Kidney (tissue), 14 donors: ENCODE data around the gene PRKD1. TPM values are rescaled to one million over a fixed set of nuclear protein-coding genes. Genes with fewer than 3 reads are reported as not detected.
A peak's percentile ranks its signal among the peaks of the same experiment; 100 is the strongest.

Experiments used
- DNase-seq, 5 donors: peaks; one replicate each; pipeline ENCODE4 v3.0.0-alpha.2; 2013 to 2020
- FAIRE-seq: peaks from 2 replicates; lab custom pipeline; 2012; peaks lifted over from hg19 to GRCh38; lab: Jason Lieb, UNC
- H3K27ac ChIP-seq, 2 donors: one replicate each; pipeline ENCODE4 v1.7.0; 2013; ENCODE audit warnings: low read depth in 2 of 2, low read length in 2 of 2, inconsistent platforms in 1 of 2
- H3K27me3 ChIP-seq: one replicate; pipeline ENCODE4 v1.7.1; 2013; ENCODE audit warnings: low read length, inconsistent platforms; ENCODE audit not compliant: control insufficient read depth, insufficient read depth
- H3K36me3 ChIP-seq, 3 donors: one replicate each; pipeline versions ENCODE4 v1.7.0 to v1.7.1; 2013; ENCODE audit warnings: low read length in 3 of 3, control low read depth in 1 of 3, inconsistent platforms in 1 of 3; ENCODE audit not compliant: insufficient read depth in 3 of 3, control insufficient read depth in 2 of 3
- H3K4me1 ChIP-seq, 3 donors: one replicate each; pipeline versions ENCODE4 v1.7.0 to v1.7.1; 2013; ENCODE audit warnings: low read length in 3 of 3, inconsistent platforms in 1 of 3, low read depth in 1 of 3; ENCODE audit not compliant: control insufficient read depth in 2 of 3, insufficient read depth in 2 of 3
- H3K4me3 ChIP-seq, 3 donors: one replicate each; pipeline versions ENCODE4 v1.7.0 to v1.8.1; 2013; ENCODE audit warnings: low read length in 3 of 3, control low read depth in 1 of 3, inconsistent platforms in 1 of 3
- H3K9ac ChIP-seq, 3 donors: one replicate each; pipeline versions ENCODE4 v1.7.0 to v1.7.1; 2013; ENCODE audit warnings: low read length in 3 of 3, control low read depth in 1 of 3, inconsistent platforms in 1 of 3
- H3K9me3 ChIP-seq, 3 donors: one replicate each; pipeline versions ENCODE4 v1.7.0 to v1.7.1; 2013; ENCODE audit warnings: low read length in 3 of 3, control low read depth in 1 of 3, inconsistent platforms in 1 of 3; ENCODE audit not compliant: control insufficient read depth in 2 of 3, insufficient read depth in 1 of 3
- intact Hi-C: fragments of 100-400 bp; cut with DNase I; formaldehyde crosslinking; loops from one replicate; pipeline ENCODE4 v1.11.1; 2022
- polyA plus RNA-seq: library from polyadenylated mRNA; stranded (reverse); fragments of 350-450 nt; fragmentation: Illumina TruSeq; extraction: RNeasy Lipid Tissue Mini Kit (QIAGEN cat#74804); gene quantifications from one replicate; pipeline ENCODE4 v1.2.3, GENCODE V29; 2014; ENCODE audit warnings: low read depth, low replicate concordance; ENCODE audit not compliant: insufficient read depth
- total RNA-seq: library from RNA; stranded (reverse); fragmentation: NEBNext Ultra II Directional; extraction: Animal tissue kit (Norgen Biotek cat#: 25700); gene quantifications from one replicate; pipeline ENCODE4 v1.2.1, GENCODE V29; 2021
- TF ChIP-seq, protein P1 (sequence below): IDR thresholded peaks from 3 replicates; pipeline ENCODE4 v1.5.1; 2012; ENCODE audit warnings: mild to moderate bottlenecking, moderate library complexity, borderline replicate concordance; ENCODE audit not compliant: insufficient read depth; ENCODE audit errors: extremely low read depth
- donor health status: control.
- donor health status: control.
- donor health status: control.
- donor health status: control.
- donor health status: control.
- donor health status: DM: yes; HTN: yes; CAD: no.
- donor health status: Normal renal cell carcinoma (clear cell type).

Gene PRKD1
- total and polyA plus RNA-seq, 2 donors from 2014 or later: 14.0 to 45.1 TPM

DNA sequence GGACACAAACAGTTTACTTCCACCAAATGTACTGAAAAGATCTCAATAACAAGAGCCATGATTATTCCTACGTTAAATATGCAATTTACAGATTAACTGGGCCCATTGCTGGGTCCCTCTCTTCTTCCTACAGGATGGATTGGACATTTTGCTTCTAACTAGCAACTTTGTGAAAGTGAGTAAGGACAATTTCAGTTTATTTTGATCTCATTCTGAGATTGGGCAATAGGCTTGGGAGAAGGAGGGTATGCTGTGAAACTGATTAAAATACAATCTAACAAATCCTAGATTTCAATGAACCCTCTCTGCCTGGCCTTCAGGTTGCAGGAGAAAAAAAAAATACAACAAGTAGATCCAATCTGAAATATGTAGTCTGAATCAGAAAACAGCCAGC is 121.5 kb downstream of the PRKD1 start:
- Histone ChIP-seq H3K4me3 (no peak overlapping the region), H3K27ac (no peak overlapping the region), H3K4me1 (peaks cover 0 to 2% (median 0%) of the 10 kb centered on the region in 3 donors), H3K36me3 (no peaks in the 10 kb centered on the region), H3K9me3 (no peaks in the 10 kb centered on the region), H3K9ac (no peak overlapping the region), H3K27me3 (no peaks in the 10 kb centered on the region)
- no peak for FAIRE-seq
- no peak for DNase-seq
- TF ChIP-seq, protein P1, sequence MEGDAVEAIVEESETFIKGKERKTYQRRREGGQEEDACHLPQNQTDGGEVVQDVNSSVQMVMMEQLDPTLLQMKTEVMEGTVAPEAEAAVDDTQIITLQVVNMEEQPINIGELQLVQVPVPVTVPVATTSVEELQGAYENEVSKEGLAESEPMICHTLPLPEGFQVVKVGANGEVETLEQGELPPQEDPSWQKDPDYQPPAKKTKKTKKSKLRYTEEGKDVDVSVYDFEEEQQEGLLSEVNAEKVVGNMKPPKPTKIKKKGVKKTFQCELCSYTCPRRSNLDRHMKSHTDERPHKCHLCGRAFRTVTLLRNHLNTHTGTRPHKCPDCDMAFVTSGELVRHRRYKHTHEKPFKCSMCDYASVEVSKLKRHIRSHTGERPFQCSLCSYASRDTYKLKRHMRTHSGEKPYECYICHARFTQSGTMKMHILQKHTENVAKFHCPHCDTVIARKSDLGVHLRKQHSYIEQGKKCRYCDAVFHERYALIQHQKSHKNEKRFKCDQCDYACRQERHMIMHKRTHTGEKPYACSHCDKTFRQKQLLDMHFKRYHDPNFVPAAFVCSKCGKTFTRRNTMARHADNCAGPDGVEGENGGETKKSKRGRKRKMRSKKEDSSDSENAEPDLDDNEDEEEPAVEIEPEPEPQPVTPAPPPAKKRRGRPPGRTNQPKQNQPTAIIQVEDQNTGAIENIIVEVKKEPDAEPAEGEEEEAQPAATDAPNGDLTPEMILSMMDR: no peak
- intact Hi-C loops: no loop called here

DNA sequence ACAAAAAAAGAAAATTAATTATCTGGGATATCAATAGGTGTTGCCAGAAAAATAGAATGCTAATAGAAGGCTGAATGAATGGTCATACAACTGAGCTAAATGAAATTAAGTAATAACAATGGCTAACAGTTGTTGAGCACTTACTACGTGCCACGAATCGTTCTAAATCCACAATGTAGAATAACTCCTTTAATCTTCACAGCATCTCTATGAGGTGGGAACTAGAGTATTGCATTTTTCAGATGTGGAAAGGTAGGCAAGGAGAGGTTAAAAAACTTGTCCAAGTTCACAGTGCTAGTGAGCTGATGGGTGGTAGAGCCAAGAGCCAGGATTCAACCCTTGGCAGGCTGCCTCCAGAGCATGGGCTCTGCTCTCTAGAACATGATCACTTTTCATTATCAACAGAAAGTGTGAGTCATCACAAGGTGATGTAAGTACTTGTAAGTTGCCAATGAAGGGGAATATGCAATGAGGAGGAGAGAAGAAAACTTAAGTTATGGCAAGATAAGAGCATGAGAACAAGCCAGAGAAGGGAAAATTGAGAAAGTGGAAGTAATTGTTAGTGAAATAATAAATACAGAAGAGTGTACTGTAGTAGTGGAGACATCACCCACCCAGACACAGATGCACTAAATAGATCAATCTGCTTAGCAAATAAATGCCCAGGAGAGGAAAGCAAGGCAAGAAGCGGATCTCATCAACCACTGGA is 122.1 kb downstream of the PRKD1 start:
- Histone ChIP-seq H3K27ac (no peak overlapping the region), H3K9ac (no peak overlapping the region), H3K9me3 (no peaks in the 10 kb centered on the region), H3K4me1 (peaks cover 0 to 2% (median 0%) of the 10 kb centered on the region in 3 donors), H3K36me3 (no peaks in the 10 kb centered on the region), H3K4me3 (no peak overlapping the region), H3K27me3 (no peaks in the 10 kb centered on the region)
- FAIRE-seq: no peak
- TF ChIP-seq, protein P1: no peak
- DNase-seq: peak in 1 of 5 donors; percentile 68
- intact Hi-C loops: no loop called here

DNA sequence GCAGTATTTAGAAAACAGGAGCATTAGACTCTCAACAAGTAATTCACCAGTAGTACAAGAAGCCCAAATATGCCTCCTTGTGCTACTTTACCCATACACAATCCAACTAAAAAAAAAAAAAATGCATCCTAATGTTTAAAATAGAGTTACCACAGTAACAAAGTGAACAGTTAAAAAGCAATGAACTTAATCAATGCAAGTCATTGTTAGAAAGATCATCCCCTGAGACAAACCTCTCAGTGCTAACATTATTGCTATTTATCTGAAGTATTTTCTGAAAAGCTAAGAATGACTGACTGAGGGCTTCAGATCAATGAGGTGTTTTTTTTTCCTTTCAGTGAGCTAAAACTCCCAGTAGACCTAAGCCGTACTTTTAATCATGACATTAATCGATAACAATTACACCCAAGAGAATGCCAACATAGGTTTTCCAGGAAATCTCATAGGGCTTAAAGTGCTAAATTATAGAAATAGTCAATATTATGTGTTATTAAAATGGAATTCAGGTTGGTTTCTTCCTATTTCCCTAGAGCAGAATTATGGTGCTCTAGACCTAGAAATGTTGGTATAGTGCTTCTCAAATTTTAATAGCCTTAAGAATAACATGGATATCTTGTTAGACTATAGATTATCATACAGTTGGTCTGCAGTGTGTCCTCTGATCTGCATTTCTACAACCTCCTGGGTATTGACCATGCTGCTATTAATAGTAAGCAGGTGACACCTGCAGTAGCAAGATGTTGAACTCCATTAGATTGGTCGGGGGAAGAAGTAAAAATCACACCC is 123.0 kb downstream of the PRKD1 start:
- H3K27ac ChIP-seq: no peak overlapping the region
- intact Hi-C loops: no loop called here
- no peaks in the 10 kb centered on the region for H3K27me3 ChIP-seq
- DNase-seq (no peak), FAIRE-seq (no peak)
- H3K4me3 ChIP-seq: no peak overlapping the region
- no peaks in the 10 kb centered on the region for H3K9me3 ChIP-seq
- no peaks in the 10 kb centered on the region for H3K36me3 ChIP-seq
- H3K9ac ChIP-seq: no peak overlapping the region
- H3K4me1 ChIP-seq: peaks cover 0 to 2% (median 0%) of the 10 kb centered on the region in 3 donors
- TF ChIP-seq, protein P1: no peak
